ENCODE results near the gene PTPRM. TPM values are rescaled to one million over a fixed set of nuclear protein-coding genes. Genes with fewer than 3 reads are reported as not detected.
A peak's percentile ranks its signal among the peaks of the same experiment; 100 is the strongest.

PTPRM gene
- total RNA-seq, 1 donor: 84.7 TPM

- Histone ChIP-seq H3K4me3 (ENCODE audit: insufficient read depth, low read length) (no peak overlapping the region), H3K27me3 (ENCODE audit: insufficient read depth, low read length) (no peaks in the 10 kb centered on the region), H3K9me3 (ENCODE audit: low read depth, low read length) (no peaks in the 10 kb centered on the region), H4K20me1 (ENCODE audit: insufficient read depth, low read length) (no peaks in the 10 kb centered on the region), H3K4me2 (ENCODE audit: insufficient read depth, low read length) (no peak overlapping the region), H3K27ac (ENCODE audit: low read depth, low read length) (no peak overlapping the region), H3K79me2 (ENCODE audit: insufficient read depth, low read length) (peaks cover 69% of the 10 kb centered on the region), H2AFZ (ENCODE audit: low read length) (no peak overlapping the region), H3K4me1 (ENCODE audit: insufficient read depth, low read length) (peaks cover 10% of the 10 kb centered on the region), H3K36me3 (ENCODE audit: insufficient read depth, low read length) (no peaks in the 10 kb centered on the region)
- DNase-seq (ENCODE audit: insufficient read length, low spot score, missing footprints): no peak
- TF ChIP-seq CTCF (IDR thresholded peaks at IDR 0.05; ENCODE audit: extremely low read depth, low read depth, low read length): no peak
Observed at GRCh38 chr18:7584646-7585275, 17.6 kb downstream of the PTPRM start.

- Histone ChIP-seq H3K27ac (ENCODE audit: low read depth, low read length) (no peak overlapping the region), H3K9me3 (ENCODE audit: low read depth, low read length) (no peaks in the 10 kb centered on the region), H4K20me1 (ENCODE audit: insufficient read depth, low read length) (no peaks in the 10 kb centered on the region), H3K27me3 (ENCODE audit: insufficient read depth, low read length) (no peaks in the 10 kb centered on the region), H2AFZ (ENCODE audit: low read length) (no peak overlapping the region), H3K4me3 (ENCODE audit: insufficient read depth, low read length) (no peak overlapping the region), H3K4me1 (ENCODE audit: insufficient read depth, low read length) (peaks cover 10% of the 10 kb centered on the region), H3K36me3 (ENCODE audit: insufficient read depth, low read length) (no peaks in the 10 kb centered on the region), H3K79me2 (ENCODE audit: insufficient read depth, low read length) (peaks cover 67% of the 10 kb centered on the region), H3K4me2 (ENCODE audit: insufficient read depth, low read length) (peak overlapping the region; percentile 7)
- TF ChIP-seq CTCF (IDR thresholded peaks at IDR 0.05; ENCODE audit: extremely low read depth, low read depth, low read length): no peak
- peak; percentile 31 for DNase-seq (ENCODE audit: insufficient read length, low spot score, missing footprints)
Observed at GRCh38 chr18:7585276-7585670, 18.2 kb downstream of the PTPRM start.

- Histone ChIP-seq H2AFZ (ENCODE audit: low read length) (no peak overlapping the region), H3K27ac (ENCODE audit: low read depth, low read length) (no peak overlapping the region), H3K9me3 (ENCODE audit: low read depth, low read length) (no peaks in the 10 kb centered on the region), H3K27me3 (ENCODE audit: insufficient read depth, low read length) (no peaks in the 10 kb centered on the region), H3K4me1 (ENCODE audit: insufficient read depth, low read length) (peaks cover 18% of the 10 kb centered on the region), H3K36me3 (ENCODE audit: insufficient read depth, low read length) (no peaks in the 10 kb centered on the region), H3K4me2 (ENCODE audit: insufficient read depth, low read length) (no peak overlapping the region), H3K79me2 (ENCODE audit: insufficient read depth, low read length) (peaks cover 63% of the 10 kb centered on the region), H3K4me3 (ENCODE audit: insufficient read depth, low read length) (no peak overlapping the region), H4K20me1 (ENCODE audit: insufficient read depth, low read length) (no peaks in the 10 kb centered on the region)
- no peak for DNase-seq (ENCODE audit: insufficient read length, low spot score, missing footprints)
- TF ChIP-seq CTCF (IDR thresholded peaks at IDR 0.05; ENCODE audit: extremely low read depth, low read depth, low read length): no peak
Observed at GRCh38 chr18:7586379-7586778, 19.3 kb downstream of the PTPRM start.

GRCh38 chr18:7590826-7591560 lies 23.9 kb downstream of the PTPRM start:
- Histone ChIP-seq H4K20me1 (ENCODE audit: insufficient read depth, low read length) (no peaks in the 10 kb centered on the region), H3K4me3 (ENCODE audit: insufficient read depth, low read length) (peak overlapping the region; percentile 44), H3K36me3 (ENCODE audit: insufficient read depth, low read length) (no peaks in the 10 kb centered on the region), H2AFZ (ENCODE audit: low read length) (peak overlapping the region; percentile 75), H3K4me2 (ENCODE audit: insufficient read depth, low read length) (peak overlapping the region; percentile 72), H3K27ac (ENCODE audit: low read depth, low read length) (peak overlapping the region; percentile 62), H3K9me3 (ENCODE audit: low read depth, low read length) (no peaks in the 10 kb centered on the region), H3K27me3 (ENCODE audit: insufficient read depth, low read length) (no peaks in the 10 kb centered on the region), H3K79me2 (ENCODE audit: insufficient read depth, low read length) (peaks cover 59% of the 10 kb centered on the region), H3K4me1 (ENCODE audit: insufficient read depth, low read length) (peaks cover 9% of the 10 kb centered on the region)
- TF ChIP-seq CTCF (IDR thresholded peaks at IDR 0.05; ENCODE audit: extremely low read depth, low read depth, low read length): no peak
- peak; percentile 76 for DNase-seq (ENCODE audit: insufficient read length, low spot score, missing footprints)

All from osteoblast (primary cell).